Natural killer cell (primary cell): ENCODE measurements around the gene CATSPER3. TPM values are rescaled to one million over a fixed set of nuclear protein-coding genes. Genes with fewer than 3 reads are reported as not detected.

Source experiments
- ATAC-seq, 3 donors: fragments of 150-1000 bp in 2 of 3; fragments of 200-7000 bp in 1 of 3; cut with Tn5 transposase; 1 replicate in 1 of 3; 2 replicates in 2 of 3; pipeline ENCODE4 v1.10.0; 2021; ENCODE audit warnings: mild to moderate bottlenecking in 2 of 3, moderate library complexity in 2 of 3
- DNase-seq, 2 donors: peaks; one replicate each; pipeline versions ENCODE4 v3.0.0 to v3.0.0-alpha.2; 2013 to 2021; ENCODE audit warnings: mixed read lengths in 1 of 2
- H3K27ac ChIP-seq: one replicate; pipeline ENCODE4 v1.5.1; 2013; ENCODE audit warnings: mild to moderate bottlenecking, low read length
- H3K27me3 ChIP-seq: one replicate; pipeline ENCODE4 v1.6.1; 2013; ENCODE audit warnings: low read length; ENCODE audit not compliant: control insufficient read depth, insufficient read depth
- H3K36me3 ChIP-seq: one replicate; pipeline ENCODE4 v1.6.1; 2013; ENCODE audit warnings: low read length; ENCODE audit not compliant: control insufficient read depth, insufficient read depth
- H3K4me1 ChIP-seq: one replicate; pipeline ENCODE4 v1.6.1; 2013; ENCODE audit warnings: low read length; ENCODE audit not compliant: control insufficient read depth, insufficient read depth
- H3K4me3 ChIP-seq: one replicate; pipeline ENCODE4 v1.5.1; 2013; ENCODE audit warnings: low read length
- H3K9me3 ChIP-seq: one replicate; pipeline ENCODE4 v1.6.1; 2013; ENCODE audit warnings: low read length; ENCODE audit not compliant: control insufficient read depth, insufficient read depth
- H3K27ac Mint-ChIP-seq, 2 donors: one replicate each; pipeline ENCODE4 v1.8.0; 2022; ENCODE audit warnings: mild to moderate bottlenecking in 2 of 2, mixed read lengths in 2 of 2, moderate library complexity in 1 of 2
- H3K27me3 Mint-ChIP-seq, 2 donors: one replicate each; pipeline ENCODE4 v1.8.0; 2022; ENCODE audit warnings: low read depth in 2 of 2, mixed read lengths in 2 of 2
- H3K36me3 Mint-ChIP-seq: one replicate; pipeline ENCODE4 v1.8.0; 2022; ENCODE audit warnings: mixed read lengths
- H3K4me1 Mint-ChIP-seq, 2 donors: one replicate each; pipeline ENCODE4 v1.8.0; 2022; ENCODE audit warnings: mixed read lengths in 2 of 2
- H3K4me3 Mint-ChIP-seq: one replicate; pipeline ENCODE4 v1.8.0; 2022; ENCODE audit warnings: mild to moderate bottlenecking, moderate library complexity, mixed read lengths
- H3K9me3 Mint-ChIP-seq, 2 donors: one replicate each; pipeline ENCODE4 v1.8.0; 2022; ENCODE audit warnings: mixed read lengths in 2 of 2
- CTCF ChIP-seq: fragments of 200-600 bp; IDR thresholded peaks from one replicate; pipeline ENCODE4 v1.8.0; 2022; ENCODE audit warnings: antibody characterized with exemption
- WGBS: methylation state at CpG from one replicate; pipeline ENCODE4 v1.1.7; 2013; ENCODE audit warnings: missing lambda C conversion rate; ENCODE audit not compliant: insufficient coverage; 5-methylcytosine and 5-hydroxymethylcytosine counted together
- intact Hi-C: fragments of 100-400 bp; cut with micrococcal nuclease; formaldehyde crosslinking; loops from one replicate; pipeline ENCODE4 v1.14.2; 2022
- total RNA-seq, 4 donors: library from RNA; stranded (reverse); fragments of 120-200 nt in 1 of 4; gene quantifications; one replicate each; pipeline versions ENCODE4 v1.2.3 to v1.2.4, GENCODE V29; 2013 to 2022

Gene CATSPER3
- total RNA-seq, 3 donors from 2014 or later (not counting 1 experiment from before 2014, with no cell fraction given): 0.31 to 0.79 (median 0.55) TPM

- H3K9me3 Mint-ChIP-seq: no peaks in the 10 kb centered on the region
These were observed 1.5 kb downstream of the CATSPER3 start for GRCh38 chr5:134969166-134969565.

DNA sequence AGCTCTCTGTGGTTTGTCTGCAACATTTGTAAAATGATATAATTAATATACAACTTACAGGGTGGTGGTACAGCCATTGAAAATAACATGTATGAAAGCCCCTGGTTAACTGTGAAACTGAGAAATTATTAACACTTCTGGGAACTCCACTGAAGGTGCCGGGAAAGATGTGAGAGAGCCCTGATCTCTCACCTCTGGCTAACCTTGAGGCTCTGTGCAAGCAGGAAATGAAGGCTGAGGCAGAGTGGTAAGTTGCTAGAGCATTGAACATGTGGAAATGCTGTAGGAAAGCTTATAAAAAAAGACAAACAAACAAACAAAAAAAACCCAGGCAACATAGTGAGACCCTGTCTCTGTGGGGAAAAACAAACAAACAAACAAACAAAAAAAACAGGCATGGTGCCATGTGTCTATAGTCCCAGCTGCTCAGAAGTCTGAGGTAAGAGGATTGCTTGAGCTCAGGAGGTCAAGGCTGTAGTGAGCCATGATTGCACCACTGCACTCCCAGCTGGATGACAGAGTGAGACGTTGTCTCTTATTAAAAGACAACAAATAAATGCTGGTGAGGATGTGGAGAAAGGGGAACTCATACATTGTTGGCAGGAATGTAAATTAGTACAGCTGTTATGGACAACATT lies 7.5 kb downstream of the CATSPER3 start:
- H3K27me3 Mint-ChIP-seq: no peaks in the 10 kb centered on the region
- Histone ChIP-seq H3K27me3 (no peaks in the 10 kb centered on the region), H3K9me3 (peaks cover 16% of the 10 kb centered on the region), H3K36me3 (no peaks in the 10 kb centered on the region), H3K4me3 (no peak overlapping the region), H3K4me1 (no peaks in the 10 kb centered on the region), H3K27ac (no peak overlapping the region)
- H3K9me3 Mint-ChIP-seq: peaks cover 0 to 2% of the 10 kb centered on the region in 2 donors
- 84% methylated on average over 2 of the region's 2 CpGs for WGBS
- no peaks in the 10 kb centered on the region for H3K4me1 Mint-ChIP-seq
- no peak overlapping the region for H3K27ac Mint-ChIP-seq
- TF ChIP-seq CTCF: no peak
- H3K36me3 Mint-ChIP-seq: no peaks in the 10 kb centered on the region
- no peak overlapping the region for H3K4me3 Mint-ChIP-seq
- DNase-seq (no peak), ATAC-seq (no peak)
- intact Hi-C loops: no loop called here

More at GRCh38 chr5:134969166-134969565, 1.5 kb downstream of the CATSPER3 start:
- intact Hi-C loops: no loop called here
- H3K4me3 Mint-ChIP-seq: no peak overlapping the region
- H3K9me3 ChIP-seq: no peaks in the 10 kb centered on the region
- DNase-seq (no peak), ATAC-seq (no peak)
- H3K36me3 Mint-ChIP-seq: no peaks in the 10 kb centered on the region
- H3K27me3 ChIP-seq: no peaks in the 10 kb centered on the region
- H3K27me3 Mint-ChIP-seq: no peaks in the 10 kb centered on the region
- no peaks in the 10 kb centered on the region for H3K36me3 ChIP-seq
- H3K4me1 ChIP-seq: no peaks in the 10 kb centered on the region
- no peak overlapping the region for H3K27ac Mint-ChIP-seq
- H3K27ac ChIP-seq: no peak overlapping the region
- no peak for TF ChIP-seq CTCF
- H3K4me1 Mint-ChIP-seq: peaks cover 4 to 8% of the 10 kb centered on the region in 2 donors
- H3K4me3 ChIP-seq: no peak overlapping the region

DNA sequence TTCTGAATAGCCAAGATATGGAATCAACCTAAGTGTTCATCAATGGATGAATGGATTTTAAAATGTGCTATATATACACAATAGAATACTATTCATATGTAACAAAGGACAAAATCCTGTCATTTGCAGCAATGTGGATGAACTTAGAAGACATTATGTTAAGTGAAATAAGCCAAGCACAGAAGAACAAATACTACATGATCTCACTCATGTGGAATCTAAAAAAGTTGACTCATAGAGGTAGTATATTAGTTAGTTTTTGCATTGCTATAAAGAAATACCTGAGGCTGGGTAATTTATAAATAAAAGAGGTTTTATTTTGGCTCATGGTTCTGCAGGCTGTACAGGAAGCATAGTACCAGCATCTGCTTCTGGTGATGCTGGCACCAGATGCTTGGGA lies 8.1 kb downstream of the CATSPER3 start:
- Histone ChIP-seq H3K4me3 (no peak overlapping the region), H3K9me3 (peaks cover 16% of the 10 kb centered on the region), H3K4me1 (no peaks in the 10 kb centered on the region), H3K27me3 (no peaks in the 10 kb centered on the region), H3K36me3 (no peaks in the 10 kb centered on the region), H3K27ac (no peak overlapping the region)
- peaks cover 3% of the 10 kb centered on the region for H3K36me3 Mint-ChIP-seq
- TF ChIP-seq CTCF: no peak
- H3K4me1 Mint-ChIP-seq: no peaks in the 10 kb centered on the region
- intact Hi-C loops: no loop called here
- no peak overlapping the region for H3K4me3 Mint-ChIP-seq
- H3K27me3 Mint-ChIP-seq: no peaks in the 10 kb centered on the region
- H3K27ac Mint-ChIP-seq: no peak overlapping the region
- H3K9me3 Mint-ChIP-seq: peaks cover 2 to 3% of the 10 kb centered on the region in 2 donors
- ATAC-seq: no peak
- no peak for DNase-seq

GRCh38 chr5:134976841-134977240 lies 9.1 kb downstream of the CATSPER3 start:
- no peak for ATAC-seq
- no peaks in the 10 kb centered on the region for H3K27me3 ChIP-seq
- H3K4me3 Mint-ChIP-seq: no peak overlapping the region
- DNase-seq: no peak
- peaks cover 21% of the 10 kb centered on the region for H3K9me3 ChIP-seq
- 96% methylated on average over 1 of the region's 1 CpG for WGBS
- H3K27ac Mint-ChIP-seq: no peak overlapping the region
- intact Hi-C loops: no loop called here
- no peak for TF ChIP-seq CTCF
- no peak overlapping the region for H3K4me3 ChIP-seq
- no peaks in the 10 kb centered on the region for H3K4me1 Mint-ChIP-seq
- no peaks in the 10 kb centered on the region for H3K27me3 Mint-ChIP-seq
- no peak overlapping the region for H3K27ac ChIP-seq
- no peaks in the 10 kb centered on the region for H3K4me1 ChIP-seq
- H3K36me3 ChIP-seq: no peaks in the 10 kb centered on the region
- peaks cover 13% of the 10 kb centered on the region for H3K36me3 Mint-ChIP-seq
- H3K9me3 Mint-ChIP-seq: peaks cover 4 to 11% of the 10 kb centered on the region in 2 donors
